ENCODE data around the gene RPN1. TPM values are rescaled to one million over a fixed set of nuclear protein-coding genes. Genes with fewer than 3 reads are reported as not detected.

The RPN1 gene
- 390 and 459 TPM in 2 replicates for total RNA-seq

GRCh38 chr3:128650096-128651050 is at the start of gene RPN1:
Gene RPN1 (minus strand): TSS chr3:128650818. CDS start chr3:128650800, 18 bp downstream.

Other genes starting within 250 kb of the RPN1 start
- gene DNAJB8, start 183.9 kb downstream of the RPN1 start, total RNA-seq = not detected in 2 replicates
- 3.3 and 4.1 TPM in 2 replicates for gene GATA2, start 157.6 kb downstream of the RPN1 start, total RNA-seq
- gene RAB7A, start 75.4 kb upstream of the RPN1 start, total RNA-seq = 51.9 and 72.7 TPM in 2 replicates
- gene ACAD9, start 228.8 kb upstream of the RPN1 start, total RNA-seq = 33.6 and 40.4 TPM in 2 replicates

Data from aortic smooth muscle cell (primary cell).